Sigmoid colon (tissue), 4 donors: ENCODE results near the gene RAB7B.

Experiments
- CTCF ChIP-seq, 4 experiments: fragments of 450-650 bp in 3 of 4; fragments of 200-600 bp in 1 of 4; IDR thresholded peaks; one replicate each; pipeline ENCODE4 v1.5.1; 2016 to 2019; ENCODE audit warnings: antibody characterized with exemption in 4 of 4, mild to moderate bottlenecking in 3 of 4, moderate library complexity in 2 of 4
- EP300 ChIP-seq, 4 donors: sonication (generic); formaldehyde crosslinking; IDR thresholded peaks; one replicate each; pipeline ENCODE4 v1.6.1; 2017; ENCODE audit warnings: antibody characterized with exemption in 4 of 4
- POLR2A ChIP-seq, 2 donors: fragments of 450-650 bp; IDR thresholded peaks; one replicate each; pipeline ENCODE4 v1.6.1; 2016; ENCODE audit warnings: antibody characterized with exemption in 2 of 2, mild to moderate bottlenecking in 2 of 2, moderate library complexity in 2 of 2
- POLR2AphosphoS5 ChIP-seq, 4 donors: sonication (generic); formaldehyde crosslinking; IDR thresholded peaks; one replicate each; pipeline ENCODE4 v1.6.1; 2017; ENCODE audit warnings: antibody characterized with exemption in 4 of 4

- no peak for TF ChIP-seq POLR2A (IDR thresholded peaks at IDR 0.05)
- no peak for TF ChIP-seq POLR2AphosphoS5 (IDR thresholded peaks at IDR 0.05)
- TF ChIP-seq CTCF (IDR thresholded peaks at IDR 0.05), result no peak
- no peak for TF ChIP-seq EP300 (IDR thresholded peaks at IDR 0.05)
These were observed 29.6 kb downstream of the RAB7B start for GRCh38 chr1:205973377-205974232.
